HepG2 (cell line): ENCODE measurements around the gene GNB3. TPM values are rescaled to one million over a fixed set of nuclear protein-coding genes. Genes with fewer than 3 reads are reported as not detected.
A peak's percentile ranks its signal among the peaks of the same experiment; 100 is the strongest.

Experiments used
- AFF4 ChIP-seq: sonication (generic); formaldehyde crosslinking; IDR thresholded peaks from 2 replicates; pipeline ENCODE4 v1.4.0; 2020; ENCODE audit warnings: missing genetic modification reagents
- ATF7-NPFF ChIP-seq: sonication (generic); formaldehyde crosslinking; IDR thresholded peaks from 2 replicates; pipeline ENCODE4 v1.8.1; 2023; ENCODE audit warnings: mild to moderate bottlenecking, low read depth, missing genetic modification reagents, moderate library complexity
- ETV5 ChIP-seq: IDR thresholded peaks from 2 replicates; pipeline ENCODE4 v1.6.1; 2018; ENCODE audit warnings: missing biosample characterization, missing genetic modification reagents, inconsistent platforms, borderline replicate concordance
- GMEB2 ChIP-seq: IDR thresholded peaks from 2 replicates; pipeline ENCODE4 v1.6.1; 2016; ENCODE audit warnings: missing biosample characterization, missing genetic modification reagents, low read depth
- HMGA1 ChIP-seq: sonication (generic); formaldehyde crosslinking; conservative IDR thresholded peaks from 2 replicates; pipeline ENCODE4 v1.4.0; 2020; ENCODE audit warnings: missing genetic modification reagents
- RBM39 ChIP-seq: fragments of 200-400 bp; formaldehyde crosslinking; IDR thresholded peaks from one replicate; pipeline ENCODE4 v1.6.1; 2018; ENCODE audit warnings: antibody characterized with exemption, mild to moderate bottlenecking, low read depth, low read length; ENCODE audit not compliant: poor library complexity, severe bottlenecking
- TARDBP ChIP-seq: sonication (generic); formaldehyde crosslinking; IDR thresholded peaks from 2 replicates; pipeline ENCODE4 v1.8.0; 2022; ENCODE audit warnings: mild to moderate bottlenecking, missing genetic modification reagents
- ZNF124 ChIP-seq: sonication (generic); formaldehyde crosslinking; IDR thresholded peaks from 2 replicates; pipeline ENCODE4 v1.4.0; 2020; ENCODE audit warnings: missing genetic modification reagents
- ZNF691 ChIP-seq: sonication (generic); formaldehyde crosslinking; IDR thresholded peaks from 2 replicates; pipeline ENCODE4 v1.4.0; 2020; ENCODE audit warnings: missing genetic modification reagents, low read depth, mild to moderate bottlenecking, borderline replicate concordance
- ZNF782 ChIP-seq: sonication (generic); formaldehyde crosslinking; IDR thresholded peaks from 2 replicates; pipeline ENCODE4 v1.4.0; 2020; ENCODE audit warnings: missing genetic modification reagents, mild to moderate bottlenecking, borderline replicate concordance
- polyA plus RNA-seq, 8 experiments: library from polyadenylated mRNA; depleted of rRNA in 3 of 8; stranded (reverse) in 7 of 8; unstranded in 1 of 8; fragments of >200 nt; fragmentation: Illumina TruSeq in 4 of 8; extraction: Trizol in 4 of 8; gene quantifications; 2 replicates each; pipeline versions ENCODE4 v1.2.1 to v1.2.3, GENCODE V29; 2011 to 2016; ENCODE audit warnings: low read depth in 4 of 8, missing spikeins in 1 of 8, mixed read lengths in 1 of 8; ENCODE audit not compliant: insufficient read depth in 1 of 8
- total RNA-seq, 5 experiments: library from RNA; depleted of rRNA; stranded (reverse); fragments of >200 nt; fragmentation: Illumina TruSeq; extraction: Trizol; gene quantifications; 2 replicates each; pipeline ENCODE4 v1.2.3, GENCODE V29; 2016; ENCODE audit warnings: low read depth in 1 of 5
- TF ChIP-seq, protein P1 (sequence below): sonication (generic); formaldehyde crosslinking; IDR thresholded peaks from 2 replicates; pipeline ENCODE4 v1.4.0; 2020; ENCODE audit warnings: missing genetic modification reagents, borderline replicate concordance
- TF ChIP-seq, protein P2 (sequence below): IDR thresholded peaks from 2 replicates; pipeline ENCODE4 v1.6.1; 2018; ENCODE audit warnings: missing genetic modification reagents, mild to moderate bottlenecking, missing compliant biosample characterization
- TF ChIP-seq, protein P3 (sequence below): sonication (generic); formaldehyde crosslinking; IDR thresholded peaks from 2 replicates; pipeline ENCODE4 v1.5.1; 2020; ENCODE audit warnings: missing genetic modification reagents, mild to moderate bottlenecking, borderline replicate concordance

GNB3 gene
- total and polyA plus RNA-seq, 2 of the 13 experiments (the other 11 are each of a cell fraction or from before 2014, with no cell fraction given), result 1.3 to 3.6 TPM

- TF ChIP-seq AFF4, result 0 out of 2 replicates have a peak, but pooled peaks have one; percentile 53
- TF ChIP-seq ETV5 (CRISPR knock-in tag), result peak; percentile 27; the same call in 1 of the 2 replicates
- TF ChIP-seq, protein P1, sequence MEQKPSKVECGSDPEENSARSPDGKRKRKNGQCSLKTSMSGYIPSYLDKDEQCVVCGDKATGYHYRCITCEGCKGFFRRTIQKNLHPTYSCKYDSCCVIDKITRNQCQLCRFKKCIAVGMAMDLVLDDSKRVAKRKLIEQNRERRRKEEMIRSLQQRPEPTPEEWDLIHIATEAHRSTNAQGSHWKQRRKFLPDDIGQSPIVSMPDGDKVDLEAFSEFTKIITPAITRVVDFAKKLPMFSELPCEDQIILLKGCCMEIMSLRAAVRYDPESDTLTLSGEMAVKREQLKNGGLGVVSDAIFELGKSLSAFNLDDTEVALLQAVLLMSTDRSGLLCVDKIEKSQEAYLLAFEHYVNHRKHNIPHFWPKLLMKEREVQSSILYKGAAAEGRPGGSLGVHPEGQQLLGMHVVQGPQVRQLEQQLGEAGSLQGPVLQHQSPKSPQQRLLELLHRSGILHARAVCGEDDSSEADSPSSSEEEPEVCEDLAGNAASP (CRISPR knock-in tag), result peak; percentile 43; the same call in 1 of the 2 replicates
- TF ChIP-seq, protein P2, sequence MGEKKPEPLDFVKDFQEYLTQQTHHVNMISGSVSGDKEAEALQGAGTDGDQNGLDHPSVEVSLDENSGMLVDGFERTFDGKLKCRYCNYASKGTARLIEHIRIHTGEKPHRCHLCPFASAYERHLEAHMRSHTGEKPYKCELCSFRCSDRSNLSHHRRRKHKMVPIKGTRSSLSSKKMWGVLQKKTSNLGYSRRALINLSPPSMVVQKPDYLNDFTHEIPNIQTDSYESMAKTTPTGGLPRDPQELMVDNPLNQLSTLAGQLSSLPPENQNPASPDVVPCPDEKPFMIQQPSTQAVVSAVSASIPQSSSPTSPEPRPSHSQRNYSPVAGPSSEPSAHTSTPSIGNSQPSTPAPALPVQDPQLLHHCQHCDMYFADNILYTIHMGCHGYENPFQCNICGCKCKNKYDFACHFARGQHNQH, result peak; percentile 91; the same call in 1 of the 2 replicates
- TF ChIP-seq ZNF782 (CRISPR knock-in tag), result no peak
- 0 out of 2 replicates have a peak, but pooled peaks have one; percentile 55 for TF ChIP-seq ZNF124 (CRISPR knock-in tag)
- TF ChIP-seq RBM39, result no peak
- peak; percentile 96 for TF ChIP-seq TARDBP (CRISPR knock-in tag)
- 0 out of 2 replicates have a peak, but pooled peaks have one; percentile 44 for TF ChIP-seq GMEB2 (CRISPR knock-in tag)
- no peak for TF ChIP-seq HMGA1 (CRISPR knock-in tag)
- TF ChIP-seq ATF7-NPFF, result peak; percentile 92
- peak; percentile 65; the same call in 1 of the 2 replicates for TF ChIP-seq ZNF691 (CRISPR knock-in tag)
- TF ChIP-seq, protein P3, sequence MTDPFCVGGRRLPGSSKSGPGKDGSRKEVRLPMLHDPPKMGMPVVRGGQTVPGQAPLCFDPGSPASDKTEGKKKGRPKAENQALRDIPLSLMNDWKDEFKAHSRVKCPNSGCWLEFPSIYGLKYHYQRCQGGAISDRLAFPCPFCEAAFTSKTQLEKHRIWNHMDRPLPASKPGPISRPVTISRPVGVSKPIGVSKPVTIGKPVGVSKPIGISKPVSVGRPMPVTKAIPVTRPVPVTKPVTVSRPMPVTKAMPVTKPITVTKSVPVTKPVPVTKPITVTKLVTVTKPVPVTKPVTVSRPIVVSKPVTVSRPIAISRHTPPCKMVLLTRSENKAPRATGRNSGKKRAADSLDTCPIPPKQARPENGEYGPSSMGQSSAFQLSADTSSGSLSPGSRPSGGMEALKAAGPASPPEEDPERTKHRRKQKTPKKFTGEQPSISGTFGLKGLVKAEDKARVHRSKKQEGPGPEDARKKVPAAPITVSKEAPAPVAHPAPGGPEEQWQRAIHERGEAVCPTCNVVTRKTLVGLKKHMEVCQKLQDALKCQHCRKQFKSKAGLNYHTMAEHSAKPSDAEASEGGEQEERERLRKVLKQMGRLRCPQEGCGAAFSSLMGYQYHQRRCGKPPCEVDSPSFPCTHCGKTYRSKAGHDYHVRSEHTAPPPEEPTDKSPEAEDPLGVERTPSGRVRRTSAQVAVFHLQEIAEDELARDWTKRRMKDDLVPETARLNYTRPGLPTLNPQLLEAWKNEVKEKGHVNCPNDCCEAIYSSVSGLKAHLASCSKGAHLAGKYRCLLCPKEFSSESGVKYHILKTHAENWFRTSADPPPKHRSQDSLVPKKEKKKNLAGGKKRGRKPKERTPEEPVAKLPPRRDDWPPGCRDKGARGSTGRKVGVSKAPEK (CRISPR knock-in tag), result no peak
These were observed 50.3 kb downstream of the GNB3 start (continued) for GRCh38 chr12:6890789-6891645.
